Inflammatory macrophage (primary cell): ENCODE data around the gene PLAAT2.
"Not testable (repeated sequence)": the region's sequence is repeated elsewhere in the genome, so short reads cannot be mapped to it uniquely, and the experiment has no call there.

ENCODE experiments used
- DNase-seq, 2 donors: peaks; one replicate each; pipeline ENCODE4 v3.0.0-alpha.2; 2020 to 2022

The PLAAT2 gene

GRCh38 chr11:63548178-63548577 lies 15.0 kb downstream of the PLAAT2 start:
- DNase-seq = no peak

- DNase-seq = no peak
Measured at GRCh38 chr11:63547061-63547460, 16.1 kb downstream of the PLAAT2 start.

DNA sequence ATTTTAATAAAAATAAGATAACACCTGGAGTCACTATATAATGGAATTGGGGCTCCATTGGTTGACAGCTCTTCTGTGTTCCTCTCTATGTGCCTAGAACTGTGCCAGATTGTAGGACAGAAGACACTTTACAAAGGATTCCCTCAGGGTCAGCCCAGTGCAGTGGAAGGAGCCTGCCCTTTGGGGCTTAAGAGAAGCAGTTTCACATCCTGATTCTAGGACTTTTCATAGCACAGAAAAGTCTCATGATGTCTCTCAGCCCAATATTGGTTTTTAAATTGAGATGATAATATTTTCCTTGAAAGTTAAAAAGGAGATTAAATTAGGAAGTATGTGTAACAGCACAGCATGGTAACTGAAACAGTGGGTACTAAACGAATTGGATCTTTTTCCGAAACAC lies 19.5 kb downstream of the PLAAT2 start:
- DNase-seq = peak; percentile 34 to 43

DNA sequence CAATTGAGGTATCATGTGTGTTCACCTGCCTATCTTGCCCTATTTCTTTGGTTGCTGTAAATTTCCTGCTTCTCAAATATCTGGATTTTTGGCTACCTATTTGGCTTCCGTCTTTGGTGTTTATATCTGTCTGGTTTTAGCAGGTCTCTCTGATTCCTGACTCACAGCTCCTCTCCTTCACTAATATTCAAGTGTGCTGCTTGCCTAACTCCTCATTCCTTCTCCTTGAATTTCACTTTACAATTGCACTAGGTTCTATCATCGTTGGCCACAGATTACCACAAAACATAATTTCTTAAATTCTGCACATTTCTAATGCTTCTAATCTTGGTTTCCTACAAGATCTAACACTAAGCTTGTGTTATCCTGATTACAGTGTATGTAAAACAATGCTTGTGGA lies 20.7 kb downstream of the PLAAT2 start:
- DNase-seq = not testable (repeated sequence)

- peak in 1 of 2 donors; percentile 10 for DNase-seq
Measured at GRCh38 chr11:63537293-63538101, 25.7 kb downstream of the PLAAT2 start.

DNA sequence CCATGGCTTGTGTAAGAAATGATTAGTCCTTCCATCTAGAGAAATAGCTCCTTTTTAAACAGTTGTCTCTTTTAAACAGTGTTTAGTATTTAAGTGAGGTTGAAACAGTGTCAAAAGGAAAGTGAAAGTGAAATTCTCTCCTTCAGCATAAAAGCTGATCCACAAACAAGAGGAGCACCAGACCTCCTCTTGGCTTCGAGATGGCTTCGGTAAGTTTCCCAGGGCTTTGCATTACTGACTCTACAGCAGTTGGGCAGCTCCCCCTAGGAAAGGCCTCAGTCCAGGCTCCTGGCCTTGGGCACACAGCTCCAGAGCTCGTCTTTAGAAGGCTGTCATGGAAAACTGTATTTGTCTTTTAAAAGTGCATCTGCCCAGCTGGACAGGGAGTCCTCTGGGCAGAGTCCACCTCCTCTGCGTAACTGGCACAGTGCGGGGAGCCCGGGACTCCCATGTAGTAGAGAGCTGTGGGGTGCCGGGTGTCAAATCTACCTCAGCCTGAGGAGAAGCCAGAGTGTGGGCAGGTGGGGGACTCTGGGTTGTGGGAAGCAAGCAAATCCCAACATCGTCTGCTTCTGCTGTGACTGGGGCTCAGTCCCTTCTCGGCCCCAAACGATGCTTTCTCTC lies 26.4 kb downstream of the PLAAT2 start, which contains the start of gene PLAAT4:
PLAAT4 (plus strand) TSS at position 140 of the 624 bp plus-strand sequence; CDS start at position 201, 61 bp downstream.
- DNase-seq = peak; percentile 14 to 30

- DNase-seq = no peak
Measured at GRCh38 chr11:63535734-63536133, 27.4 kb downstream of the PLAAT2 start.

- no peak for DNase-seq
Measured at GRCh38 chr11:63534895-63535461, 28.2 kb downstream of the PLAAT2 start.

GRCh38 chr11:63534076-63534475 lies 29.1 kb downstream of the PLAAT2 start:
- no peak for DNase-seq

GRCh38 chr11:63532799-63533475 lies 30.2 kb downstream of the PLAAT2 start:
- DNase-seq = no peak

- DNase-seq = no peak
Measured at GRCh38 chr11:63532117-63532516, 31.1 kb downstream of the PLAAT2 start.

DNA sequence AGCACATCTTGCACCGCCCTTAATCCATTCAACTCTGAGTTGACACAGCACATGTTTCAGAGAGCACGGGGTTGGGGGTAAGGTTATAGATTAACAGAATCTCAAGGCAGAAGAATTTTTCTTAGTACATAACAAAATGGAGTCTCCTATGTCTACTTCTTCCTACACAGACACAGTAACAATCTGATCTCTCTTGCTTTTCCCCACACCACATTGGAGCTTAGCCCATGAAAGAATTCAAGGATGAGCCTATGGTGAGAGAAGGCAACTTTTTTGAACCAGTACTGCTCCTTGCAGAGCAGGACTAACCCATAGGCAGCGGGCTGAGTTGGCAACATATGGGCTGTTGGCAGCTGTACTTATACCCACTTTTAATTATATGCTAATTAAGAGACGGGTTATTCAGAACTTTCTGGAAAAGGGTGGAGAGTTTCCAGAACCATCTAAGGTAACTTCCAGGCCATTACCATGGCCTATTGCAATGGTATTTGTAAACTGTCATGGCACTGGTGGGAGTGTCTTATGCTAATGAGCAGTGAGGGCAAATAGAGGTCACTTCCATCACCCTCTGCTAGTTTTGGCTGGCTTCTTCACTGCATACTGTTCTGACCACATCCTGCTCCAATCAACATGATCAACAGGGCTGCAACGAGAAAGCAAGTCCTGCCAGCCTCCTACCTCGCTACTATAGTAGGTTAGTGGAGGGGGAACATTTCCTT lies 31.9 kb downstream of the PLAAT2 start:
- DNase-seq = peak in 1 of 2 donors; percentile 16

GRCh38 chr11:63530021-63530420 lies 33.2 kb downstream of the PLAAT2 start:
- DNase-seq = no peak

- DNase-seq = not testable (repeated sequence)
Measured at GRCh38 chr11:63529373-63529772, 33.8 kb downstream of the PLAAT2 start.

DNA sequence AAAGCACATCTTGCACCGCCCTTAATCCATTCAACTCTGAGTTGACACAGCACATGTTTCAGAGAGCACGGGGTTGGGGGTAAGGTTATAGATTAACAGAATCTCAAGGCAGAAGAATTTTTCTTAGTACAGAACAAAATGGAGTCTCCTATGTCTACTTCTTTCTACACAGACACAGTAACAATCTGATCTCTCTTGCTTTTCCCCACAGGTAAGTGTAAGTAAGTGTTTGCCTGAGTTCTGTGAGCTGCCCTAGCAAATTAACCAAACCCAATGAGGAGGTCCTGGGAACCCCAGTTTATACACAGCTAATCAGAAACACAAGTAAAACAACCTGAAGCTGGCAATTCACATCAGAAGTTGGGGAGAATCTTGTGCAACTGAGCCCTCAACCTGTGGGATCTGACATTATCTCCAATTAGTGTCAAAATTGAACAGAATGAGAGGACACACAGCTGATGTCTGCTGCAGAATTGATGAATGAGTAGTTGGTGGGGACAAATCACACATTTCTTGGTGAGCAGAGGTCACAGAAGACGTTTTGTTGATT lies 34.4 kb downstream of the PLAAT2 start:
- not testable (repeated sequence) for DNase-seq

- not testable (repeated sequence) for DNase-seq
Measured at GRCh38 chr11:63528156-63528555, 35.0 kb downstream of the PLAAT2 start.

DNA sequence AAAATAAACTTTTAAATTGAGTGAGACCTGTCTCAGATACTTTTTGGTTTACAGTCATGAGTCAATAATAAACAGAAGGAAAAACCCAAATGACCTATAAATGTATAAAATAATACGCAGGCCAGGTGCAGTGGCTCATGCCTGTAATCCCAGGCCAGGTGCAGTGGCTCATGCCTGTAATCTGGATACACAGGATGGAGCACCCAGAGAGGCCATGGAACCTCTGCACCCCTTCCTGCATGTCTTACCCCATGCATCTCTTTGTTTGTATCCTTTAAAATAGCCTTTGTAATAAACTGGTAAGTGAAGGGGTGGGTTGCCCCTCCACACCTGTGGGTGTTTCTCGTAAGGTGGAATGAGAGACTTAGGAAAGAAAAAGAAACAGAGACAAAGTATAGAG lies 35.5 kb downstream of the PLAAT2 start:
- DNase-seq = no peak

- no peak for DNase-seq
Measured at GRCh38 chr11:63523151-63523550, 40.0 kb downstream of the PLAAT2 start.

DNA sequence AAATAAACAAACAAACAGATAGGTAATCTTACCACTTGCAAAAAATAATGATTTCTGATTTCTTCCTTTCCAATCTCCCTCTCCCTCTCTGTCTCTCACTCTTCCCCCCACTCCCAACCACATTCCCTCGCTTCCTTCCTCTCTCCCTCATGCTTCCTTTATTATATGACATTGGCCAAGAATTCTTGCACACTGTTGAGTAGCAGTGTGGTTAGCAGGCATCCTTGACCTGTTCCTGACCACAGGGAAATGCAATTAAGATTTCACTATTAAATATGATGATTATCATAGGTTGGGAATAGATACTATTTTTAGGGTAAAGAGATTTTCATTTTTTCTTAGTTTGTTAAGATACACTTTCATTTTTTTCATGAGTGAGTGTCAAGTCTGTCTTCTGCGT lies 41.3 kb downstream of the PLAAT2 start:
- DNase-seq = no peak

DNA sequence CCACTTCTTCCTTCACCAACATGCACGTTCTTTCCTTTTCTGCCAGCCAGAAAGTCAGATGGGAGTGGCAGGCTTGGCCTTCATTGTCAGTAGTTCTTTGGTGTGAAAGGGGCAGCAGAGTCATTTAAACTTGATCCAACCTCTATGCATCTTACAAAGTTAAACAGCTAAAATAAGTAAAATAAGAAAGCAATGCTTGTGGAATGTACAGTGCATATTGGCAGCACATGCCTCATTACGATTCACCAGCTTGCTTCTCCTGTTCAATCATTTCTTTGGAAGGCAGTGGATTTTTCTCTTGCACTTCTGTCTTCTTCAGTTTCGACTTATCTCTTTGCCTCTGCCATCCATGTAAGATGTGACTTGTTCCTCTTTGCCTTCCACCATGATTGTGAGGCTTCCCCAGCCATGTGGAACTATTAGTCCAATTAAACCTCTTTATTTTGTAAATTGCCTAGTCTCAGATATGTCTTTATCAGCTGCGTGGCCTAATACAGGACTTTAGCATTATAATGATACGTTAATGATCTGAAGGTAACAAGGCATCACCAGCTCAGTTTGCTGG lies 42.5 kb downstream of the PLAAT2 start:
- no peak for DNase-seq

DNA sequence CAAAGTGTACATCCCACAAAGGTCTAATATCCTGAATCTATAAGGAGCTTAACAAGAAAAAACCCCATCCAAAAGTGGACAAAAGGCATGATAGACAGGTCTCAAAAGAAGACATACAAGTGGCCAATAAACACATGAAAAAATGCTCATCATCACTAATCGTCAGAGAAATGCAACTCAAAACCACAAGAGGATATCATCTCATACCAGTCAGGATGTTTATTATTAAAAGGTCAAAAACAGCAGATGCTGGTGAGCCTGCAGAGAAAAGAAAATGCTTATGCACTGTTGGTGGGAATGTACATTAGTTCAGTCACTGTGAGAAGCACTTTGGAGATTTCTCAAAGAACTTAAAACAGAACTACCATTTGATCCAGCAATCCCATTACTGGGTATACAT lies 44.6 kb downstream of the PLAAT2 start:
- DNase-seq = no peak

DNA sequence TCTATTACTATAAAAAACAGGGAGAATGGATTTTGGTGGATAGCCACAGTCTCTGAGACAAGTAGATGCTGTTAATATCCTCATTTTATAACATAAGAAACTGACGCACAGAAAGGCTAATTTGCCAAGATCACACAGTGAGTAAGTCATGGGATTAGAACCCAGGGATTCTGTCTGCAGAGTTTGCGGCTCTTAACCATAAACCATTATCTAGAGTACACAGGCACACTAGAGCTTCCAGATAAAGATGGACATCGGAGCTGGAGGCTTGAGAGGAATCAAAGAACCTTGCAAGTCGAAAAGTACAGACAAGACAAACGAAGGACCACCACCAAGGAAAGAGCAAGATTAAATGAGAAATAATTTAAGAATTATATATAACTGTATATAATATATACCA lies 46.0 kb downstream of the PLAAT2 start:
- no peak for DNase-seq
